KMS-11 (cell line): ENCODE data around the gene TIFAB.

Experiments used
- H2AFZ ChIP-seq: fragments of 200-600 bp; sonication (generic); 2 replicates; pipeline ENCODE4 v1.6.1; 2016; ENCODE audit warnings: antibody characterized with exemption, mixed run types, low read depth
- H3K27ac ChIP-seq: fragments of 200-600 bp; sonication (generic); 2 replicates; pipeline ENCODE4 v1.6.1; 2016; ENCODE audit warnings: mild to moderate bottlenecking, mixed run types
- H3K27me3 ChIP-seq: fragments of 200-600 bp; sonication (generic); 2 replicates; pipeline ENCODE4 v1.6.1; 2017; ENCODE audit warnings: mild to moderate bottlenecking, low read depth, mixed run types, moderate library complexity; ENCODE audit not compliant: insufficient read depth
- H3K36me3 ChIP-seq: fragments of 200-600 bp; sonication (generic); 2 replicates; pipeline ENCODE4 v1.6.1; 2017; ENCODE audit warnings: mild to moderate bottlenecking, mixed run types; ENCODE audit not compliant: insufficient read depth
- H3K4me1 ChIP-seq: fragments of 200-600 bp; sonication (generic); 2 replicates; pipeline ENCODE4 v1.6.1; 2016; ENCODE audit warnings: mild to moderate bottlenecking, low read depth, mixed run types; ENCODE audit not compliant: poor library complexity, severe bottlenecking
- H3K4me2 ChIP-seq: fragments of 200-600 bp; sonication (generic); 2 replicates; pipeline ENCODE4 v1.7.0; 2016; ENCODE audit warnings: mild to moderate bottlenecking, mixed run types
- H3K4me3 ChIP-seq: fragments of 200-600 bp; sonication (generic); IDR thresholded peaks from 2 replicates; pipeline ENCODE4 v1.6.1; 2017; ENCODE audit warnings: low read depth, low read length, mixed read lengths; ENCODE audit not compliant: insufficient read depth
- H3K79me2 ChIP-seq: fragments of 200-600 bp; sonication (generic); 2 replicates; pipeline ENCODE4 v1.6.1; 2016; ENCODE audit warnings: low read depth, mixed run types; ENCODE audit not compliant: insufficient read depth
- H3K9ac ChIP-seq: fragments of 200-600 bp; sonication (generic); 2 replicates; pipeline ENCODE4 v1.6.1; 2016; ENCODE audit warnings: mild to moderate bottlenecking, mixed run types
- H4K20me1 ChIP-seq: fragments of 200-600 bp; sonication (generic); 2 replicates; pipeline ENCODE4 v1.6.1; 2016; ENCODE audit warnings: mild to moderate bottlenecking, mixed run types; ENCODE audit not compliant: insufficient read depth
- TF ChIP-seq, protein P1 (sequence below): fragments of 200-600 bp; sonication (generic); conservative IDR thresholded peaks from 2 replicates; pipeline ENCODE4 v1.6.1; 2017; ENCODE audit warnings: low read depth, mild to moderate bottlenecking, antibody characterized with exemption, low read length, moderate library complexity, mixed read lengths

The TIFAB gene

DNA sequence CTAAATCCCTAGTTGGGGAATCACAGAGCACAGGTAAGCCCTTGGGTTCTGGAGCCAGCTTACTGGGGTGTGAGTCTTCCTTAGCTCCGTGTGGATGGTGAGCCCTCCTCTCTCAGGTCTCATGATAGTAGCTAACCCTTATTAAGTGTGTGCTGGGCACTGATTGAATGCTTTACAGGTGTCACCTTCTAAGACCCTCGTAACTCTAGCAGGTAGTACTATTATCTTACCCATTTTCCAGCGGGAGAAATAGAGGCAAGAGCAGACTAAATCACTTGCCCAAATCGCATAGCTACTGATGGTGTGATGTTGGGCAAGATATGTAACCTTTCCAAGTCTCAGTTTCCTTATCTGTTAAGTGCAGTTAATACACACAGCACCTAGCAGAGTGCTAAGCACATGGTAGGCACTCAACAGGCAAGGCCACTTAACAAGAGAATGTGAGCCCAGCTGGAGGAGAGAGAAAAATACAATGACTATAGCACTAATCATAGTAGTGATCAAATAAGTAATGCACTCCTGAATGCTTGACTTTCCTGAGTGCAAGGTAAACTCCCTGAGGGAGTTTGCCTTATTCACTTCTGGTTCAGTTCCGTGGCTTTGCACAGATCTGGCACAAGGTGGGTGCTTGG lies 4.7 kb downstream of the TIFAB start, which contains the start of gene DCANP1:
TSS of gene DCANP1 (minus strand) at position 51 of the 632 bp plus-strand sequence. CDS start 240 bp downstream, outside the sequence.
- no peaks in the 10 kb centered on the region for H4K20me1 ChIP-seq
- TF ChIP-seq, protein P1, sequence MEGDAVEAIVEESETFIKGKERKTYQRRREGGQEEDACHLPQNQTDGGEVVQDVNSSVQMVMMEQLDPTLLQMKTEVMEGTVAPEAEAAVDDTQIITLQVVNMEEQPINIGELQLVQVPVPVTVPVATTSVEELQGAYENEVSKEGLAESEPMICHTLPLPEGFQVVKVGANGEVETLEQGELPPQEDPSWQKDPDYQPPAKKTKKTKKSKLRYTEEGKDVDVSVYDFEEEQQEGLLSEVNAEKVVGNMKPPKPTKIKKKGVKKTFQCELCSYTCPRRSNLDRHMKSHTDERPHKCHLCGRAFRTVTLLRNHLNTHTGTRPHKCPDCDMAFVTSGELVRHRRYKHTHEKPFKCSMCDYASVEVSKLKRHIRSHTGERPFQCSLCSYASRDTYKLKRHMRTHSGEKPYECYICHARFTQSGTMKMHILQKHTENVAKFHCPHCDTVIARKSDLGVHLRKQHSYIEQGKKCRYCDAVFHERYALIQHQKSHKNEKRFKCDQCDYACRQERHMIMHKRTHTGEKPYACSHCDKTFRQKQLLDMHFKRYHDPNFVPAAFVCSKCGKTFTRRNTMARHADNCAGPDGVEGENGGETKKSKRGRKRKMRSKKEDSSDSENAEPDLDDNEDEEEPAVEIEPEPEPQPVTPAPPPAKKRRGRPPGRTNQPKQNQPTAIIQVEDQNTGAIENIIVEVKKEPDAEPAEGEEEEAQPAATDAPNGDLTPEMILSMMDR: no peak
- H3K9ac ChIP-seq: no peak within 1 kb of the TSS
- no peaks in the 10 kb centered on the region for H3K79me2 ChIP-seq
- H2AFZ ChIP-seq: no peak within 1 kb of the TSS
- no peak within 1 kb of the TSS for H3K4me3 ChIP-seq
- H3K4me1 ChIP-seq: no peaks in the 10 kb centered on the region
- no peak within 1 kb of the TSS for H3K27ac ChIP-seq
- H3K27me3 ChIP-seq: no peaks in the 10 kb centered on the region
- H3K36me3 ChIP-seq: no peaks in the 10 kb centered on the region
- no peak within 1 kb of the TSS for H3K4me2 ChIP-seq

DNA sequence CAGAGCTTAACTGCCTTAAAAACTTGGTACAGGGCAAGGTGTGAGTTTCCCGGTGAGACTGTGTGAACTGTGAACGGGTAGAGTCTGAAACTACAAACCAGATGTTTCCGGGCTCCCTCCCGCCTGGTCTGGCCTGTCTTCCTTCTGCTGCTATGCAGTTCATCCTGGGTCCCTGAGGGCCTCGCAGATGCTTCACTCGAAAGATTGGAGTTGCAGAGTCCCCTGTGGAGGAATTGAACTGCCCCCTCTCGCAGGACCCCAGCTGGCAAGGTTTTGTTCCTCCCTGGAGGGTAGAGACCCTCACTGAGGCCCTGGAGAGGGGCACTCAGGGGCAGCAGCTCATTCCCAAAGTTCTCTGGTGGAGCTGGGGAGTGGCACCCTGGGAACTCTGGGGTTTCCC lies 5.5 kb downstream of the TIFAB start:
- Histone ChIP-seq H3K27ac (no peak overlapping the region), H4K20me1 (no peaks in the 10 kb centered on the region), H3K27me3 (no peaks in the 10 kb centered on the region), H2AFZ (no peak overlapping the region), H3K9ac (no peak overlapping the region), H3K4me3 (no peak overlapping the region), H3K4me2 (no peak overlapping the region), H3K79me2 (no peaks in the 10 kb centered on the region), H3K4me1 (no peaks in the 10 kb centered on the region), H3K36me3 (no peaks in the 10 kb centered on the region)
- TF ChIP-seq, protein P1: no peak

DNA sequence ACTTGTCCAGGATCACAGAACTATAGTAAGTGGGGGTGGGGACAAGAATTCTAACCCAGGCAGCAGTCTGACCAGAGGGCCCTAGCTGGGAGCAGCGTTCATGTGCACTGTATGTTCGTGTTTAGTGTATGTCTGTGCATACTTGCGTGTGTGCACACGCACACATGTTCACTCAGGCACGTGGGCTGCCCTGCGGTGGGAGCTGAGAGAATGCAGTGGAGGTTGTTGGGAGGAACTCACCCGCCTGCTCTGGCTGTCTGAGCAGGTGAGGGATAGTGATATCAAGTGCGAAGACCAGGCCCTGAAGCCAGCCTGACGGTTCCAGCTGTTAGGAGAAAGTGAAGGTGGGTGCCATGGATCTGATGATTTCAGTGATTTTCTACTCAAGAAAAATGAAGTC lies 5.9 kb downstream of the TIFAB start:
- Histone ChIP-seq H4K20me1 (no peaks in the 10 kb centered on the region), H3K9ac (no peak overlapping the region), H3K36me3 (no peaks in the 10 kb centered on the region), H2AFZ (no peak overlapping the region), H3K27ac (no peak overlapping the region), H3K79me2 (no peaks in the 10 kb centered on the region), H3K27me3 (no peaks in the 10 kb centered on the region), H3K4me3 (no peak overlapping the region), H3K4me2 (no peak overlapping the region), H3K4me1 (no peaks in the 10 kb centered on the region)
- TF ChIP-seq, protein P1: no peak

DNA sequence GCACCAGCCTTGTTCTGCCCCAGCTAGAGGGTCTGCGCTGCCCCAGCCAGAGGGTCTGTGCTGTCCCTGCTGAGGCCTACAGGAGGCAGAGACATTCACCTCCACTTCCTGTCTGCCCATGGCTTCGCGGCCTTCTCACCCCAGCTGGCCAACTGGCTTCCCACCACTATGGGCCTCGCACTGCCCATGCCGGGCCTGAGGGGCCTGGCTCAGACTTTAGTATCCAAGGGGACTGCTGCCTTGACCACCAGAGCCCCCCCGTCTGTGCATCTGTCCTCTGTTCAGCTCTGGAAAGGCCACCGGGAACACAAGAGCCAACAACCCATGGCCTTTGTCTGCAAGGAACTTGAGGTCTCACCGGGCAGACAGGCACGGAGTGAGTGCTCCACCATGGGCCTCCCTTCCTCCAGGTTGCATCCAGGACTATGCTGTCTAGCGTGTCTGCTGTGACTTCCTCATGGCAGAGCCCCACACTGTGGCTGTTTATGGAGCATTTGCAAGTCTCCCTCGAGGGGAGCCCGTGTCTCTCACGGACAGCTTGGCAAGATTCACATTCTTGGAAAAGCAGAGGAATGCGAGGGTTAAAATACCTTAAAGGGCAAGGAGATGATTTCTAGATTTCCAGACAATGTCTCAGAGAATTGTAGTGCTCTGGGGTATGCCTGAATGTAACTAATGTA lies 6.7 kb downstream of the TIFAB start:
- no peak overlapping the region for H3K4me3 ChIP-seq
- H4K20me1 ChIP-seq: no peaks in the 10 kb centered on the region
- H3K27me3 ChIP-seq: no peaks in the 10 kb centered on the region
- H2AFZ ChIP-seq: no peak overlapping the region
- H3K79me2 ChIP-seq: no peaks in the 10 kb centered on the region
- H3K4me1 ChIP-seq: no peaks in the 10 kb centered on the region
- H3K9ac ChIP-seq: no peak overlapping the region
- H3K27ac ChIP-seq: no peak overlapping the region
- H3K36me3 ChIP-seq: no peaks in the 10 kb centered on the region
- TF ChIP-seq, protein P1: no peak
- no peak overlapping the region for H3K4me2 ChIP-seq
